Activated CD4-positive, alpha-beta T cell treated with anti-CD3 and anti-CD28 coated beads, Interleukin-2, amount 50 U/mL, for 24 hours (primary cell): ENCODE data around the gene ARHGAP25.
"Not testable (repeated sequence)": the region's sequence is repeated elsewhere in the genome, so short reads cannot be mapped to it uniquely, and the experiment has no call there.

Source experiments
- DNase-seq, 2 donors: peaks; one replicate each; pipeline ENCODE4 v3.0.0-alpha.2; 2020; ENCODE audit warnings: low read depth in 1 of 2, low spot score in 1 of 2

ARHGAP25 gene

DNA sequence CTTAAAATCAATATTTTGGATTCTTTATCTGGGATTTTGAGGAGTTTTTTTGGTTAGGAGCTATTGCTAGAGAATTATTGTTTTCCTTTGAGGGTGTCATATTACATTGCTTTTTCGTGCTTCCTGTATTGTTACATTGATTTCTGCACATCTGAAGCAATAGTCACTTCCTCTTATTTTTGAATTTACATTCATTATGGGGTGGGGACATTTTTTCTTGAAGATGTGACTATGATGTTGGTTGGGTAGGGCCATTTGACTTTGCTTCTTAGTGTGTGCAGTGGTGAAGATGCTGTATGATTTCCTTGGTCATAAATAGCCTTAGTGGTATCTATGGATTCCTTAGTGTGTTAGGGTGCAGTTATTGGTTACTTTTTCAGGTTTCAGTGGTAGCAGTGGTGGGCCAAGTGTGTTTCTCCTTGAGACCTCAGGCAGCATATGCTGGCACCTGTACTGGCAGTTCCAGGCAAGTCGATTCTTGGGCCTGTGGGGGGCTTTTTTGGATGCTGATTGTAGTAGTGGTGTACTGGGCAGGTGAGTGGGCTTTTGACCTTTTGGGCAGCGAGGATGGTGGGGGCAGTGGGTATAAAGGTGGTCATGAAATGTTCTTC, 61.8 kb downstream of the ARHGAP25 start:
- DNase-seq: no peak

DNA sequence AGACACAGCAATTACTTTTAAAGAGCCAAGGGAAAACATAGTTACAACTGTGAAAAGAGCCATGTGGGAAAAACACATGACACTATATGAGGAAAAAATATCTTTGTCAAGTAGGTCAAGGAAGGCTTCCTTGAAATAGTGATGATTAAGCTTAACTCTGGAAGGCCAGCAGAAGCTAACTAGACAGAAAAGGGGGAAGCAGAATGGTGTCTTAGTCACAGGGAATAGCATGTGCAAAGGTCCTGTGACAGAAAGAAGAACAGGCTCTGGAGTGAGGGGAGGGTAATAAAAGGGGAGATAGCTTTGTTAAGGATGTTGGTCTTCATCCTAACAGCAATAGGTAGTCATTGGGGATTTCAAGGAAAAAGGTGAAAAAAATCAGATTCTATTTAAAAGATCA, 64.0 kb downstream of the ARHGAP25 start:
- DNase-seq: no peak

DNA sequence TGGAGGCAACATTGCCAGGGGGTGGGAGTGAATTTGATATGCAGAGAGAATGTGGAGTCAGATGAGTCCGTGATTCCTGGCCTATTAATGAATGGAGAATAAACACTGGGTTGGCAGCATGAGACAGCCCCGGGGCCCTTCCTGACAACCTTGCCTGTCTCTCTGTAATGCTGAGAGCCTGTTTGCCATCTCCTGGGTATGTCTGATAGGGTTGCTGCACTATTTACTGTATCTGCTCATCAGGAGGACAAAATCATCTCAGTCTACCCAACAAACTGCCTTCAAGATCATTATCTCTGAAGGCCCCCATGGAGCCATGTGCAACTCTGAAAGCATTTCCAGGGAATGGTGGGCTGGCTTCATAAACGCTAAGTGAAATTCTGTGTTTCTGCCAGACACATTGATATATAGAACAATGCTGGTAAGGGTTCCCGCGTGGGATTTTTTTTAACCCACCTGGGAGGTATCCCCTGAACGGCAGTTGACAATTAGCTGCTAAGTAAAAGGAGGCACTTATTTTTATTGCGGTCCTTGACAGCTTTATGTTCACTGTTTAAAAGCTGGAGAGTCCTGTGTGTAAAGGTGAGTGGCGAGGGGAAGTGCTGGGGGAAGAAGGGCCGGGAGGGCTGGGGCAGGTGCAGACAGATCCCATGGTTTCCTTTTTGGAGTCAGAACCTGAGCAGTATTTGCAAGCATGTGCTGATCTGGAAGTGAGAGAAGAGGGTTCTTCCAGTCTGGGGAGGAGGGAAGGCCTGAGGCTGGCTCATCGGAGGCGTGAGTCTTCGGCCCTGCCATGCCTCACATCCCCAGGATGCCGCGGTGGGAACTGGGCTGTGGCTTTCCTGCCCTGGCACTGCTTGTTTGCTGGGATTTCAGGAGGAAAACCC, 64.8 kb downstream of the ARHGAP25 start:
- no peak for DNase-seq

DNA sequence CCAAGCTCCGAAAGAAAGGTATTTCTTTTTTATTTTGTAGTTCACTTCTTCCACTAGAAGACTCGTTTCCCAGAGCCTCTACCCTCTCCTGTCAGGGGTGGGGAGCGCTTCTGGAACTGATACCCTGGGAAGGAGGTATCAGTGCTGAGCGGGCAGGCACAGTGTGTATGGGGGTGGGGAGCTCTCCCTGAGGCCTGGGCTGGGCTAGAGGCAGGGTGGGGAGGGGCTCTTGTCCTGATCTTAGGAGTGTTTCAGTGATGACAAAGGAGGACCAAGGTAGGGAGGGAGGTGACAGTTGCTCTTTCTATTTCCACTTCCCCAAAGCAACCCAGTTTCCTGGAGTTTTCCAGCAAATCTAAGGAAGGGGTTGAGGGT, 65.4 kb downstream of the ARHGAP25 start:
- DNase-seq: no peak

DNA sequence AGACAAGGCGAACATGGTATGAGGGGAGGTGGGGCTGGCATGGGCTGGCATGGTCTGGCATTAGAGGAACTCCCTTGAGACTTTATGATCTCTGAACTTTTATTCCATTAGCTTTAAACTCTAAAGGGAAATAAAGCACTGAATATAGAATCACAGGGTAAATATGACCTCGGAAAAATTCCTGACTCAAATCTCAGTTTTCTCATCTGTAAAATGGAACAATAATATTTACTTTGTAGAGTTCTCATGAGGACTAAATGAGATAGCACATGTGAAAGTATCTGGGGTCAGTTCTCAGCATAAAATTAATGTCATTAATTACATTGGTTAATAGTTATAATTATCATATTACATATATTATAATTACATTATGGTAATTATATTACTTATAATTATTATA, 65.9 kb downstream of the ARHGAP25 start:
- no peak for DNase-seq

DNA sequence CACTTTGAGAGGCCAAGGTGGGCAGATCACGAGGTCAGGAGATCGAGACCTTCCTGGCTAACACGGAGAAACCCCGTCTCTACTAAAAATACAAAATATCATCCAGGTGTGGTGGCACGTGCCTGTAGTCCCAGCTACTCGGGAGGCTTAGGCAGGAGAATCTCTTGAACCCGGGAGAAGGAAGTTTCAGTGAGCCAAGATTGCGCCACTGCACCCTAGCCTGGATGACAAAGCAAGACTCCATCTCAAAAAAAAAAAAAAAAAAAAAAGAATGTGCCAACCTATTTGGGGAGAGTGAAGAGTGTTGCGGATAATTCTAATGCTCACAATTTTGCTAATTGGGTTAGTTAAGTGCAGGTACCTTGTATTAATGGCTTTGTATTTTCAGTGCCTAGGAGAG, 67.5 kb downstream of the ARHGAP25 start:
- not testable (repeated sequence) for DNase-seq

DNA sequence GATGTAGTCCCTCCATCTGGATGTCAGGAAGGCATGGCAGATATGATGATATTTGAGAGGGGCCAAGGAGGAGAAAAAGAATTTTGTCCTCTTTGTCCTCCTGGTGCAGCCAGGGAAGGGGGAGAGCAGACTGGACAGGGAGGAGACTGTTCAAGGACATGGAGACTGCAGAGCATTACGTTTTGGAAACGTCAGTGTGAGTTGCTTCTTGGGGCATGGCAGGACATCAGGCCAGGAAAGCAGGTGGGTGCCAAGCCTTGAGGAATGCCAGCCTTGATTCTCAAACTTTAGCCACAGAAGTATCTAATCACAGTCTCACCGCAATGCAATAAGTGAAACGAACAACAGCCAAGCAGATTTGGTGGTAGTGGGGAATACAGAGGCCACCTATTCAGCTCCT, 70.4 kb downstream of the ARHGAP25 start:
- no peak for DNase-seq

DNA sequence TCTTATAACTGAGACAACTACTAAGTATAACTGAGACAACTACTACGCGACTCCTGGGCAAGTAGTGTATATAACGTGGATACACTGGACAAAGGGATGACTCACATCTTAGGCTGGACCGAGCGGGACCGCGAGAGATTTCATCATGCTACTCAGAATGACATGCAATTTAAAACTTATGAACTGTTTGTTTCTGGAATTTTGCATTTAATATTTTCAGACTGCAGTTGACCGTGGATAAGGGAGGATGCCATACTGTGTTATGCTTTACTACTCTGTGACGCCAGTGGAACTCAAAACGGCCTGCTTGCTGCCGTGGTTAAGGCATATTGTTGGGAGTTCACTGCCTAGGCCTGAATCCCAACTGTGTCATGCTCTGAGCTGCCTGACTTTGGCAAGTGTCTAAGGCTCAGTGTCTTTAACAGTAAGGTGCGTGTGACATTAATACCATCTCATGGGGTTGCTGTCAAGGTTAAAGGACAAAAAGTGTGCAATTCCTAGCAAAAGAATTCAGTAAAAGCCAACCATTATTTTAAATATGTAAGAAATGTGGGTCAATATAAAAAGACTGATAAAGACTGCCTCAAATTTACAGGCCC, 72.0 kb downstream of the ARHGAP25 start:
- no peak for DNase-seq

DNA sequence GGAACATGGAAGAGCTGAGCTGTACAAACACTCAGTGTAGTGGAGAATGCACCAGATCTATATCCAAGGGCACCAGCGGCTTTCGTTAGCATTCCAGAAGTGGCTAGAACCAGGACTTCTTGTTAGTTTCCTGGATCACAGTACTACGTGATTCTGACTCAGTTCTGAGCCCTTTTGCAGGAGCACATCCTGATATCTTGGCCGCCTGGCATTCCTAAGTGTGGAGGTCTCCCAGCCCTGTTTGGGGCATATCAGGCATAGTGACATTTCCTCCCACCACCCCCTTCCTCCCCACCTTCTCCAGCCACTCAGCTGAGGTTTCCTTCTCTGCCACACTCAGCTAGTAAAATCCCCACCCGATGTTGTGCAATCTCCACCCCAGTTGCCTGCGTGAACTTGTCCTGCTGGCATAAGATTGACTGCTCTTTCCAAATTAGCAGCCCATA, 73.2 kb downstream of the ARHGAP25 start:
- no peak for DNase-seq

DNA sequence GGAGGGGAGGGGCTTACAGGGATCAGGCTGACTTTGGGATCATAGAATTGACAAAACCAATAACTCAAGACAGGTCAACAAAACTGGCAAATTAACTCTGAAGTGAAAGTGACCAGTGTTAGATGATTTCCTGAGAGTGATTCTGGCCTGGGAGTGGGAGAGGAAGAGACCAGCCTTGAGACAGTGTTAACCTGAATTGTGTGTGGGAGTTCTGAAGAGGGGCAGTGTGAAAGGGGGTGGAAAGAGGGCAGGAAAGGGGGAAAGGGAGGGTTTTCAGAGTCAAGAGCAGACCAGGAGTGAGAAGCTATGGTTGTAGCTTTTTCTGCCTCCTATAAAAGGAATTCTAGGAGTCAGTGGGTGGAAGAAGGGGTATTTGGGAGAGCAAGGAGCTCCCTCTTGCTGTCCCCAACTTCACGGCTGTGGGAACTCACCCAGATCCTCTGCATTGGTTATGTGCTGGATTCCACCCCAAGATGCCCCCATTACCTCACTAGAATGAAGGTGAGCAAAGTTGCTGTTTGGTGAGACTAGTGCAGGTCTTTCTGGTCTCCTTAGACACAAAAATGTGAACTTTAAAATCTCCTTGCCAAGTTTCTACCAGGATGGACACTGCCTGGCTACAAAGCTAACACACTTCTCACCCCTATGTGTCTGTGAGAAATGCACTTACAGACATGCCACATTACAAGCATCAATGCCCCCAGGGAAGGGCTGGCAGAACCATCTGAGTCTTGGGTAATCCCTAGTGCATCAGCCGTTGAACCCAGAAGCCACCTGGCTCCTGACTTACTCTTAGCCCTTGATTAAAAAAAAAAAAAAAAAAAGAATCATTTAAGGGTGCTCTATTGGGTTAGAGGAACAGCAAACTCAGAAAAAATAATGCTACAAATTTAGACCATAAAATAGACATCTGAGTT, 75.0 kb downstream of the ARHGAP25 start:
- DNase-seq: no peak

DNA sequence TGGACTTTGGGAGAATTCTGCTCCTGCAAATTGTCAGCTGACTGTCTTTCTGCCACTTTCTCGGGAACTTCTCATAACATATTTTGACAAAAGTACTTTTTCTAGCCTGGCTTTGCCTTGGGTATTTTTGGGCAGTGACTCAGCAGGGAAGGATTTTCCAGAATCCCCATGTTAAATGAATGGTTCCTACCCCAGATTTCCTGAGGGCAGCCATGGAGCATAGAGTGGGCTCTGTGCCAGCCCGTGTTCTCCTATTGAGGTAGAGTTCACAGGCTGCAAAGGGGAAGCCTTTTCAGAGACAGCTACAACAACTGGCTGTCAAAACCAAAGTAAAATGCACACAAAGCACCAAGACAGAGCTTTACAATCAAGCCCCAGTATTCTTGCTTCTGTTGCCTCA, 76.8 kb downstream of the ARHGAP25 start:
- no peak for DNase-seq

DNA sequence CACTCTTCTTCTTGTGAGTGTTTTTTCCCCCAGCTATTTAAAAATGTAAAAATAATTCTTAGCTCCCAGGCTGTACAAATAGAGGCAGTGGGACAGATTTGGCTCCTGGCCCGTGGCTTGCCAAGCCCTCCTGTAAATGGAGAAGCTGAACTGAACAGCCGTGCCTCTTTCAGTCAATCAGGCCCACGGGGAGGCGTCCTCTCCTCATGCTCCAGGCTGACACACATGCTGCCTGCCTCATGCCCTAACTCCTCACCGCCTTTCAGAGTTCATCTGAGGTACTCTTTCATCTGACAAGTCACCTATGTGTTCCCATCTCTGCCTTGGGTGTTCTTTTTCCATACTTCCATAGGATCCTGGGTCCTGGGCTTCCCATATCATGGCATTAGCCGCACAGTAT, 77.6 kb downstream of the ARHGAP25 start:
- no peak for DNase-seq

DNA sequence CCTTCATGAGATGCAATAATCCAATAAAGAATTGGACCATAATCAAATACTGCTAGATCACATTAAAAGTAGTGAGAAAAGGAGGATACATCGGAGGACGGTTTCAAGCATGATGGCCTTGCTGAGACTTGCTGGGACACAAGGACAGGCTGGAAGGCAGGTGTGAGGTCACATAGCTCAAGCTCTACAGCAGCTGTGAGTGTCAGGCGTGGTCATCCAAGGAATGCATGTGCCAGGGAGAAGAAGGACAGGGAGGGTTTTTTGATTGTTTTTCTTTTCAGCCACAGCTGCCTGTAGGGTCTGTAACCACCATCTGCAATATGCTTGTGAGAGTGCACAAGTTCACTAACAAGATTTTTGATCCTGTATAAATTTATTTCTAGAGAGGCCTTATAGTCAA, 79.0 kb downstream of the ARHGAP25 start:
- no peak for DNase-seq

DNA sequence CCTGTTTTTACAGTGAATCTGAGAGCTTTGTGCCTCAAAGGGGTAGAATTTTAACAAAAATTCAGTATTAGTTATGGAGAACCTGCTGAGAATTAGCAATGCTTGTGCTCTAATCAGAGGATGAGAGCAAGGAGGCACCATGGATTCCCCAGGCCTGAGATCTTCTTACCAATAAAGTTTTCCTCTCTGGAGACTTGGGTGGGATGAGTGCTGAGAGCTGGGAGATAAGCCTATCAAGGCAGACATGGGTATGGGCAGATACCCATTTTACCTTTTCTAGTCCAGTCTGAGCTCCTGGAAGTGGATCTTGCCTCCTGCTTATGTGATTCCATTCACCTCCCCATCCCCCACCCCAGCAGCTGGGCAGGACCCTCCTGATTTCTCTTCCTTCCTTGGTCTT, 82.7 kb downstream of the ARHGAP25 start:
- DNase-seq: no peak

DNA sequence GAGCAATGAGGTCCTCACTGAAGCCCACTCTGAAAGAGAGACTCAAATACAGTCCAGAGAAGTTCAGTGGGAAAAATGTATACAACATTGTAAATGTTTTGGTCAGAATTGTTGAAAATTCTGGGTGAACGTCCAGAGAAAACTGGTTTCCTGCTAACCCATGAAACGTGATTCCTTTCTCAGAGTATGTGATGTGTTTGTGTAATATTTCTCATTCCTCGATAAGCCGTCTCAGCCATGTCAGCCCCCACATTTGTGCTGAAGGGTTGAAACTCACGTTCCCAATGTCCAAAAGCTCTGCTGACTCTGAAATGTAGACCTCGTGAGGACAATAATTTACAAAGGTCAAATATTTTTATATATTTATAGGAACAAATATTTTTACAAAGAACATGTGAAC, 84.9 kb downstream of the ARHGAP25 start:
- no peak for DNase-seq

DNA sequence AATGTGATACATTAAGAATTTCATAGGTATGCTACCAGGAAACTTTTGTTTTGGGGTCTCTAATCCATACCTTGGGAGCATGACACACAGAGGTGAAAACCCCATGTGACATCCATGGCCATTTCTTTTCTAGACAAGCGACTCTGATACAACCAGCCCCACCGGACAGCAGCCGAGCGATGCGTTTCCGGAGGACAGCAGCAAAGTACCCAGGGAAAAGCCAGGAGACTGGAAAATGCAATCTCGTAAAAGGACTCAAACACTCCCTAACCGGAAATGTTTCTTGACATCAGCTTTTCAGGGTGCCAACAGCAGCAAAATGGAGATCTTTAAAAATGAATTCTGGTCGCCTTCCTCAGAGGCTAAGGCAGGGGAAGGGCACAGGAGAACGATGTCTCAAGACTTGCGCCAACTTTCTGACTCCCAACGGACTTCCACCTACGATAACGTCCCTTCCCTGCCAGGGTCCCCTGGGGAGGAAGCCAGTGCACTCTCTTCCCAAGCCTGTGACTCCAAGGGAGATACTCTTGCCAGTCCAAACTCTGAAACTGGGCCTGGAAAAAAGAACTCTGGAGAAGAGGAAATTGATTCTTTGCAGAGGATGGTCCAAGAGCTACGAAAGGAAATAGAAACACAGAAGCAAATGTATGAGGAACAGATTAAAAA, 87.7 kb downstream of the ARHGAP25 start:
- no peak for DNase-seq

DNA sequence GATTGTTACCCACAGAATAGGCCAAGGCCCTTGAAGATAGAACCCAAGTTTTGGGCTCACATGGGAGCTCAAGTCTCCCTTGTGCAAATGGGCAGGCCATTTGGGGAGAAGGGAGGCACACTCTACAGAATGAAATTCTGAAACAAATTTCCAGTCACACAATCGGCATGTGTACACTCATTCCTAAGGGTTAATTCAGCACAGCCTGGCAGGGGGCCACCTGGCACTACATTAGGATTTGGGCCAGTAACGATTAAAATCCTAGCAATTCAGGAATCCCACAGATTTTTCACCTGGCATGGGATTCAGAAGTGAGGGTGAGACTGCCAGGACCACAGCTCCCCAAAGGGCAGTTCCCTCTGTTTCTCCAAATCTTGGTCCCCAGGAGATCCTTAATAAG, 90.2 kb downstream of the ARHGAP25 start:
- no peak for DNase-seq

DNA sequence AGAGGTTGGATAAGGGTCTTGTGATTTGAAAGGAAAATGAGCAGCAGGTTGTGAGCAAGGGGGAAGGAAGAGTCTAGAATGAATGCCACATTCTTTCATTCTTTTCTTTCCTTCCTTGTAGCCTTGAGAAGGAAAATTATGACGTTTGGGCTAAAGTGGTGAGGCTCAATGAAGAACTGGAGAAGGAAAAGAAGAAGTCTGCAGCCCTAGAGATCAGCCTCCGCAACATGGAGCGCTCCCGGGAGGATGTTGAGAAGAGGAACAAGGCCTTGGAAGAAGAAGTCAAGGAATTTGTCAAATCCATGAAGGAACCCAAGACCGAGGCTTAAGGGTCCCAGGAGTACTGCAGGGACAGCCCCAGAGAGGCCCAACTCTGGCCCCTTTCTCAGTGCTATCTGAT, 91.3 kb downstream of the ARHGAP25 start:
- DNase-seq: no peak

DNA sequence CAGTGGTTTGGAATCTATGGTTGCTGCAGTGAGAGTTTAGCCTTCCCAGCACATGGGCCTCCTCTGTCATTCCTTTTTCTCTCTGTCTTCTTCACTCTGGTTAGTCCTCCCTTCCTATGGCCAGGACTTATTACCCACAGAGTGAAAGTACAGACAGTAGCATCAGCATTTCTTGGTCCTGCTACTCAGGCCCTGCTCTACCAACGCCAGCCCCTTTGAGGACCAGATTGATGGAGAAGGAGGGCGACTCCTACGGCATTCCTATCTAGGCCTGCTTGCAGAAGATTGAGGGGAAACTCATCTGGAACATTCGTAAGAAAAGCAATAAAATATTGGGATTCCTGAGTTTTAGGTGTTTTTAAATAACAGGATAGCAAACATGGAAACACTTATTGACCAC, 93.1 kb downstream of the ARHGAP25 start:
- DNase-seq: no peak

DNA sequence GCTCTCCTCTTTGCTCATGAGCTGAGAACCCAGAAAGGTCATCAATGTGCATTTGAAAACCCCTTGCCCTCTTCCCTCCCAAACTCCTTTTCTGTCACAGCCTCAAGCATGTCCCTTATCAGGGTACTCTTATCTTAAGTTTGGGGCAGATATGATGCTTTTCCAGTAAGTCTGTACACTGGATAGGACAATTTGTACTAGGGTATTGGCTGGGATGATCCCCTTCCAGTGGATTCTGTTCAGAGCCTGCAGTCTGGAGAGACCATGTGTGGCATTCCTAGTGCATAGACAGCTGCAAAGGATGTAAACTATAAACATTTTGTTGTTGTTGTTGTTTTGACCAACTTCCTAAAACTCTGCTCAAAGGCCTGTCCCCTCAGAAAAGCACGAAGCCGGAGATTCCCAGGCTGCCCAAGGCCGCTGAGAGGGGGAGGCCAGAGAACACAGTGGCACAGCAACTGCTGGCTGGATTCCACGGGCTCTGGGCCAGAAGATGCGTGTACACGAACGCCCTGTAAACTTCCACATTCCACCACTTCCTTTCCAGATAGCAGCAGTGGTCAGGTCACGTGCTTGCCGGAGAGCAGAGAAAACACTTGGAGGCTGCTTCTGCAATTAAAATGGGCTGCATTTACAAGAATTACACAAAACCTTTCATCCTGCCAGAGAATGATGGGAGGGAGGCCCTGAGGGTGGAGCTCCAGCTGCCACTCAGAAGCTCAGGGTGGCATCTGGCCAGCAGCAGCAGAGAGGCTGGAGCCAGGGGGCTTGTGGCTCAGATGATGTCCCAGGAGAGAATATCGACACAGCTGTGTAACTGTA, 94.5 kb downstream of the ARHGAP25 start:
- peak in 1 of 2 donors; percentile 33 for DNase-seq
